Fibroblast of the aortic adventitia (primary cell): ENCODE measurements around the gene ZNRF3. TPM values are rescaled to one million over a fixed set of nuclear protein-coding genes. Genes with fewer than 3 reads are reported as not detected.

Experiments used
- DNase-seq: peaks from one replicate; pipeline ENCODE4 v3.0.0-alpha.2; 2010; ENCODE audit warnings: low read depth
- H3K4me3 ChIP-seq: 2 replicates; pipeline ENCODE4 v1.5.1; 2011; ENCODE audit warnings: low read depth, mild to moderate bottlenecking, control low read depth, low read length, moderate library complexity
- total RNA-seq: library from RNA; depleted of rRNA; stranded (reverse); fragments of >200 nt; gene quantifications from 2 replicates; pipeline ENCODE4 v1.2.3, GENCODE V29; 2012; ENCODE audit warnings: low replicate concordance
- TF ChIP-seq, protein P1 (sequence below): IDR thresholded peaks from 2 replicates; pipeline ENCODE4 v1.5.1; 2011; ENCODE audit warnings: mild to moderate bottlenecking, low read length, control low read depth, inconsistent platforms; ENCODE audit not compliant: insufficient read depth

The ZNRF3 gene
- total RNA-seq, 1 donor, result 4.4 TPM

DNA sequence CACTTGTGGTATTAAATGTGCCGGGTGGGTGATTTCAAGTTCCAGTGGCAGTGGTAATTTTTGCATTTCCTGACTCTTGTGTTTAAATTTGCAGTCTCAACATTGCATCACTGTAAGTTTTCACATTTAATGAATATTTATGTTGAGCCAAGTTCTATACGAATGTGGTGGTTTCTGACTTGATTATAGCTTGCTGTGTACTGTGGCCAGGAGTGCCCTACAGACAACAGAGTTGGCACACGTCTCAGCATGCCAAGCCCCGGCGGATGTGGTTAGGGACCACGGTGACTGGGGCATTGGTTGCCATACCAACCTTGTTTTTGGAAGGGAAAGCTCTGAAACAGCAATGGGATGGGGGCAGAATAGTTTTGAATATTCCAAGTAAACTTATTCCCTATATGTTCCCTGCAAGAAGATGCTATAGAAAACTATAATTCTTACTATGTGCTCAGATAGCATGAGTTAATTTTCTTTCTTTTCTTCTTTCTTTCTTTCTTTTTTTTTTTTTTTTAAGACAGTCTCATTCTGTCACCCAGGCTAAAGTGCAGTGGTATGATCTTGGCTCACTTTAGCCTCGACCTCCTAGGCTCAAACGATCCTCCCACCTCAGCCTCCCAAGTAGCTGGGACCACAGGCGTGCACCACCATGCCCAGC lies 16.0 kb downstream of the ZNRF3 start:
- DNase-seq, result no peak
- no peak overlapping the region for H3K4me3 ChIP-seq
- TF ChIP-seq, protein P1, sequence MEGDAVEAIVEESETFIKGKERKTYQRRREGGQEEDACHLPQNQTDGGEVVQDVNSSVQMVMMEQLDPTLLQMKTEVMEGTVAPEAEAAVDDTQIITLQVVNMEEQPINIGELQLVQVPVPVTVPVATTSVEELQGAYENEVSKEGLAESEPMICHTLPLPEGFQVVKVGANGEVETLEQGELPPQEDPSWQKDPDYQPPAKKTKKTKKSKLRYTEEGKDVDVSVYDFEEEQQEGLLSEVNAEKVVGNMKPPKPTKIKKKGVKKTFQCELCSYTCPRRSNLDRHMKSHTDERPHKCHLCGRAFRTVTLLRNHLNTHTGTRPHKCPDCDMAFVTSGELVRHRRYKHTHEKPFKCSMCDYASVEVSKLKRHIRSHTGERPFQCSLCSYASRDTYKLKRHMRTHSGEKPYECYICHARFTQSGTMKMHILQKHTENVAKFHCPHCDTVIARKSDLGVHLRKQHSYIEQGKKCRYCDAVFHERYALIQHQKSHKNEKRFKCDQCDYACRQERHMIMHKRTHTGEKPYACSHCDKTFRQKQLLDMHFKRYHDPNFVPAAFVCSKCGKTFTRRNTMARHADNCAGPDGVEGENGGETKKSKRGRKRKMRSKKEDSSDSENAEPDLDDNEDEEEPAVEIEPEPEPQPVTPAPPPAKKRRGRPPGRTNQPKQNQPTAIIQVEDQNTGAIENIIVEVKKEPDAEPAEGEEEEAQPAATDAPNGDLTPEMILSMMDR, result no peak

DNA sequence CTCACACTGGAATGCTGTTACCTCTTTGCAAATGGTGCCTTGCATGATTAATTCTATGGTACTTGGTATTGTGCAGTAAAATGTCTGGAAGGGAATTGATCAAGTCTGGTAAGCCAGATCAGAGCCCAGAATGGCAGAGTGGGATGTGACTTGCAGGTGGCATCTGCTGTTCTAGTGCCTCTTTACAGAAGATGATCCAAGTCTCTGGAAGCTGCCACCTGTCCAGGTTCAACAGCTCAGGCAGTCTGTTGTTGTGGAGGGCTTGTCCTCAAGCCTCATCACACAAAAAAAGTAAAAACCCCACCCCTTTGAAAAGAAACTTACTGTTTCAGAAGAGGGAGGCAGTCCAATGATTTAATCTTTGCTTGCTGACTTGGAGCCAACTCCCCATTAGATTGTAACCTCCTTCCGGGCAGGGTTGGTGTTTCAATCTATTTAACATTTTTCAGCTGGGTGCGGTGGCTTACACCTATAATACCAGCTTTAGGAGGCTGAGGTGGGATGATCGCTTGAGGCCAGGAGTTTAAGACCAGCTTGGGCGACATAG lies 17.1 kb downstream of the ZNRF3 start:
- H3K4me3 ChIP-seq, result no peak overlapping the region

DNA sequence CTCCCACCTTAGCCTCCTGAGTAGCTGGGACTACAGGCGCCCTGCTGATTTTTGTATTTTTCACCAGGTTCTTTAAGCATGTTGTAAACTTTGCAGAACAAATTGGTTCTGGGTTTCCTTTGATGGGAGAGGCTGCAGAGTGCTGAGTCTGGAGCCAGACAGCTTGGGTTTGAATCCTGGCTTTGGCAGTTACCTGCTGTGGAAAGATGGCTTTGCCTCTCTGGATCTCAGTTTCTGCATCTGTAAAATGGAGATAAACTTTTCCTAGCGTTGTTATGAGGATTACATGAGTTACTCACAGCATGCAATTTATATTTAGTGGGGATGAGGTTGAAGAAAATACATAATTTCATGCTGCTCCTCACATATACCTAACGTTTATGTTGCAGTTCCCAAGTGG lies 19.1 kb downstream of the ZNRF3 start:
- TF ChIP-seq, protein P1, result no peak
- no peak overlapping the region for H3K4me3 ChIP-seq
- DNase-seq, result no peak

More for the DNA sequence above, 17.1 kb downstream of the ZNRF3 start:
- TF ChIP-seq, protein P1, result no peak
- no peak for DNase-seq

DNA sequence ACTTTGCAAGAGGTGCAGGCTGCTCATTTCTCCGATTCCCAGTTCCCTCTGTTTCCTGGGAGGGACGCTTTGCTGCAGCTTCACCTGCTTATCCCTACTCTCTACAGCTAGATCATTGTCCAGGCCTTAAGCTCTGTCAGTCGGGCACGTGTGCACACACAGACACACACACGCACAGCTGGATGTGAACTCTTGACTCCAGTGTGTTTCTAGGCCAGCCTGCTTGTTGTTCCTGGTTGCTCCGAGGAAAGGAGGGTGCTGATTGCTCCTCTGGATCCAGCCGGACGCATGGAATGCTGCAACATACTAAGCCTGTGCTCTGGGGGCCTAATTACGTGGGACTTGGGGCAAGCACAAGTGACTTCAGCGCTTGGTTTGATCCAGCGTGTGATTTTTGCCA lies 19.7 kb downstream of the ZNRF3 start:
- no peak overlapping the region for H3K4me3 ChIP-seq
- TF ChIP-seq, protein P1, result no peak
- peak; percentile 35 for DNase-seq

DNA sequence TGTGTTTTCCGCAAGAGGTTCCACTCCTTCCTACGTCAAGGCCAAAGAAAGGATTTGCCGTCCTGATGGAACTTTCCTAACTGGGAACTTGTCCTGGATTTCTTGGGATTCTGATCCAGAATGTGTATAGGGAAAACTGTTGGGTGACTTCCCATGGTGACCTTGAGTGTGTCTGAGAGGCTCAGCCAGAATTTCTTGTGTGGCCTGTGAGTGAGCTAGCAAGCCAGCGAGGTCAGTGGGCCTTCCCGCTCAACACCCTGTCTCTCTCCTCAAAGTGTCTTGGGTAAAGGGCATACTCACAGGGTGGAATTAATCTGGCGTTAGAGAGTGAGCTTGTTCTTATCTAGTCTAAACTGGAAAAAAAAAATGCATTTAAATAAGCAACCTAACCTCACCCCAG lies 20.4 kb downstream of the ZNRF3 start:
- no peak overlapping the region for H3K4me3 ChIP-seq
- peak; percentile 19 for DNase-seq
- TF ChIP-seq, protein P1, result no peak

DNA sequence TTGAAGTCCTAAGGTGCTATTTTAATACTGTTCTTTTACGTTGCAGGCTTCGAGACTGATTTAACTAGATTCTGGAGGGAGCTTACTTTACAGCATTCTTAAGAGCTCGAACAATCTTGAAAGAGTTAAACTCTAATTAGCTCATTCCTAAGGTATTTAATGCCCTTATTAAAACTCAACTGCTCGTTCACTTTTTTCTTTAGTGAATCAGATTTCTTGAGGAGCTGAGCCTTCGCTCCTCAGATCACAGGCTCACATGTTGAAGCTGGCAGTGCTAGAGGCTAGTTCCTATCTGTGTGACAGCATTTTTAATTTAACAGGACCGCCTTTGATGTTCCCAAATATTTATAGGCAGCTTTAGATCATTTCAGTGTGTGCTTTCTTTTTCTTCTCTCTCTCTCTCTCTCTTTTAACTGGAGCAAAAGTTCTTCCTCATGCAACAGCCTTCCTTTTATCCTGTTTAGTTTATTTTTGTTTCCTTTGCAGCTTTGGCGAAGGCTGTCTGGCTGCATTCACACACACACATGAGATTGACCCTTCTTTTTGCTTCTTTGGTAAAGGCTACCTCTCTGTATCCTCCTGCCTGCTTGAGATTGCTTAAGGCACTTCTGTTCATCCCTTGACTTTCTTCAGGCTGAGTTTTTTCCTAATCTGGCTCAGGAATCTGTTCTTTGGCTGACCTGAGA lies 21.0 kb downstream of the ZNRF3 start:
- no peak overlapping the region for H3K4me3 ChIP-seq
- TF ChIP-seq, protein P1, result no peak
- peak; percentile 31 for DNase-seq
